ENCODE results near the gene TBC1D2B. TPM values are rescaled to one million over a fixed set of nuclear protein-coding genes. Genes with fewer than 3 reads are reported as not detected.

Gene TBC1D2B
- total RNA-seq, 1 donor from 2014 or later = 11.7 TPM

GRCh38 chr15:78056714-78057269 is 20.7 kb downstream of the TBC1D2B start:
- TF ChIP-seq CTCF (IDR thresholded peaks at IDR 0.05; ENCODE audit: borderline replicate concordance) = no peak
- Histone ChIP-seq H3K36me3 (peaks cover 8% of the 10 kb centered on the region), H3K4me3 (no peak overlapping the region), H3K9me3 (replicated peaks) (no peaks in the 10 kb centered on the region), H3K4me1 (peaks cover 84% of the 10 kb centered on the region), H3K27ac (replicated peaks) (peak overlapping the region; percentile 51), H3K27me3 (ENCODE audit: low read depth) (no peaks in the 10 kb centered on the region)
- no peak for DNase-seq
- intact Hi-C loops (cut with micrococcal nuclease) = no loop called here

- peaks cover 8% of the 10 kb centered on the region for H3K36me3 ChIP-seq
- H3K27me3 ChIP-seq (ENCODE audit: low read depth) = no peaks in the 10 kb centered on the region
- peak overlapping the region; percentile 51 for H3K27ac ChIP-seq (replicated peaks)
- no peaks in the 10 kb centered on the region for H3K9me3 ChIP-seq (replicated peaks)
- intact Hi-C loops (cut with micrococcal nuclease) = no loop called here
- DNase-seq = no peak
- peaks cover 84% of the 10 kb centered on the region for H3K4me1 ChIP-seq
- no peak for TF ChIP-seq CTCF (IDR thresholded peaks at IDR 0.05; ENCODE audit: borderline replicate concordance)
- H3K4me3 ChIP-seq = no peak overlapping the region
These were observed 21.4 kb downstream of the TBC1D2B start for GRCh38 chr15:78055919-78056713.

- no peaks in the 10 kb centered on the region for H3K9me3 ChIP-seq (replicated peaks)
- H3K4me1 ChIP-seq = peaks cover 84% of the 10 kb centered on the region
- TF ChIP-seq CTCF (IDR thresholded peaks at IDR 0.05; ENCODE audit: borderline replicate concordance) = no peak
- no peak for DNase-seq
- no peak overlapping the region for H3K27ac ChIP-seq (replicated peaks)
- no peaks in the 10 kb centered on the region for H3K27me3 ChIP-seq (ENCODE audit: low read depth)
- intact Hi-C loops (cut with micrococcal nuclease) = no loop called here
- peaks cover 8% of the 10 kb centered on the region for H3K36me3 ChIP-seq
- no peak overlapping the region for H3K4me3 ChIP-seq
These were observed 22.5 kb downstream of the TBC1D2B start for GRCh38 chr15:78054966-78055365.

GRCh38 chr15:78054518-78054917 is 23.0 kb downstream of the TBC1D2B start:
- intact Hi-C loops (cut with micrococcal nuclease) = no loop called here
- no peak overlapping the region for H3K27ac ChIP-seq (replicated peaks)
- no peak for TF ChIP-seq CTCF (IDR thresholded peaks at IDR 0.05; ENCODE audit: borderline replicate concordance)
- H3K9me3 ChIP-seq (replicated peaks) = no peaks in the 10 kb centered on the region
- no peaks in the 10 kb centered on the region for H3K27me3 ChIP-seq (ENCODE audit: low read depth)
- no peak overlapping the region for H3K4me3 ChIP-seq
- peaks cover 8% of the 10 kb centered on the region for H3K36me3 ChIP-seq
- DNase-seq = no peak
- peaks cover 84% of the 10 kb centered on the region for H3K4me1 ChIP-seq

- peaks cover 84% of the 10 kb centered on the region for H3K4me1 ChIP-seq
- intact Hi-C loops (cut with micrococcal nuclease) = no loop called here
- H3K27ac ChIP-seq (replicated peaks) = peak overlapping the region; percentile 78
These were observed 25.0 kb downstream of the TBC1D2B start for GRCh38 chr15:78052545-78052944.

More at GRCh38 chr15:78052545-78052944, 25.0 kb downstream of the TBC1D2B start:
- Histone ChIP-seq H3K36me3 (peaks cover 8% of the 10 kb centered on the region), H3K4me3 (no peak overlapping the region), H3K9me3 (replicated peaks) (no peaks in the 10 kb centered on the region), H3K27me3 (ENCODE audit: low read depth) (no peaks in the 10 kb centered on the region)
- no peak for DNase-seq
- TF ChIP-seq CTCF (IDR thresholded peaks at IDR 0.05; ENCODE audit: borderline replicate concordance) = no peak
